H9 (cell line): Measurements from ENCODE around the gene TMEM253. TPM values are rescaled to one million over a fixed set of nuclear protein-coding genes. Genes with fewer than 3 reads are reported as not detected.
A peak's percentile ranks its signal among the peaks of the same experiment; 100 is the strongest.

Source experiments
- DNase-seq: peaks from one replicate; pipeline ENCODE4 v3.0.0-alpha.2; 2017
- H2AFZ ChIP-seq: one replicate; pipeline ENCODE4 v1.6.1; 2013; ENCODE audit warnings: mild to moderate bottlenecking, low read length, control low read depth, moderate library complexity
- H2AK5ac ChIP-seq: 2 replicates; pipeline ENCODE4 v1.6.1; 2013; ENCODE audit warnings: low read length, control low read depth, mixed read lengths; ENCODE audit not compliant: insufficient read length
- H2BK120ac ChIP-seq: one replicate; pipeline ENCODE4 v1.6.1; 2013; ENCODE audit warnings: low read depth, mild to moderate bottlenecking, low read length, control low read depth, inconsistent platforms; ENCODE audit not compliant: poor library complexity, severe bottlenecking
- H2BK12ac ChIP-seq: 2 replicates; pipeline ENCODE4 v1.6.1; 2013; ENCODE audit warnings: low read length, control low read depth, mixed read lengths, low read depth; ENCODE audit not compliant: insufficient read length
- H2BK15ac ChIP-seq: 2 replicates; pipeline ENCODE4 v1.6.1; 2013; ENCODE audit warnings: low read depth, low read length, control low read depth
- H2BK20ac ChIP-seq: one replicate; pipeline ENCODE4 v1.6.1; 2013; ENCODE audit warnings: low read depth, mild to moderate bottlenecking, low read length, control low read depth, inconsistent platforms; ENCODE audit not compliant: poor library complexity, severe bottlenecking
- H2BK5ac ChIP-seq: 2 replicates; pipeline ENCODE4 v1.6.1; 2013; ENCODE audit warnings: low read length, control low read depth, mixed read lengths; ENCODE audit not compliant: insufficient read length
- H3K14ac ChIP-seq: 2 replicates; pipeline ENCODE4 v1.6.1; 2013; ENCODE audit warnings: low read length, control low read depth; ENCODE audit not compliant: insufficient read depth
- H3K18ac ChIP-seq: 2 replicates; pipeline ENCODE4 v1.6.1; 2013; ENCODE audit warnings: low read depth, mild to moderate bottlenecking, mixed read lengths, low read length, control low read depth; ENCODE audit not compliant: insufficient read length
- H3K23ac ChIP-seq: 2 replicates; pipeline ENCODE4 v1.6.1; 2013; ENCODE audit warnings: low read length, control low read depth, mixed read lengths, low read depth; ENCODE audit not compliant: insufficient read length
- H3K23me2 ChIP-seq: 2 replicates; pipeline ENCODE4 v1.6.1; 2013; ENCODE audit warnings: low read depth, mild to moderate bottlenecking, mixed read lengths, low read length, control low read depth; ENCODE audit not compliant: insufficient read length, poor library complexity, severe bottlenecking
- H3K27ac ChIP-seq: 2 replicates; pipeline ENCODE4 v1.5.1; 2013; ENCODE audit warnings: low read length, control low read depth, mixed read lengths, low read depth; ENCODE audit not compliant: insufficient read length
- H3K27me3 ChIP-seq: 2 replicates; pipeline ENCODE4 v1.6.1; 2013; ENCODE audit warnings: low read length, control low read depth, inconsistent platforms; ENCODE audit not compliant: insufficient read depth
- H3K4ac ChIP-seq: 2 replicates; pipeline ENCODE4 v1.6.1; 2013; ENCODE audit warnings: low read depth, mild to moderate bottlenecking, control low read depth, inconsistent platforms, low read length, moderate library complexity
- H3K4me1 ChIP-seq: 2 replicates; pipeline ENCODE4 v1.6.1; 2013; ENCODE audit warnings: low read length, control low read depth, inconsistent platforms; ENCODE audit not compliant: insufficient read depth
- H3K4me2 ChIP-seq: 2 replicates; pipeline ENCODE4 v1.6.1; 2013; ENCODE audit warnings: low read length, control low read depth, mixed read lengths; ENCODE audit not compliant: insufficient read length, insufficient read depth
- H3K56ac ChIP-seq: 2 replicates; pipeline ENCODE4 v1.6.1; 2013; ENCODE audit warnings: low read depth, mild to moderate bottlenecking, mixed read lengths, low read length, control low read depth; ENCODE audit not compliant: insufficient read length
- H3K79me1 ChIP-seq: 2 replicates; pipeline ENCODE4 v1.6.1; 2013; ENCODE audit warnings: low read depth, mild to moderate bottlenecking, moderate library complexity, low read length, control low read depth, inconsistent platforms; ENCODE audit not compliant: insufficient read depth, poor library complexity, severe bottlenecking
- H3K79me2 ChIP-seq: 2 replicates; pipeline ENCODE4 v1.6.1; 2013; ENCODE audit warnings: low read length, control low read depth, inconsistent platforms; ENCODE audit not compliant: insufficient read depth
- H3K9ac ChIP-seq: 2 replicates; pipeline ENCODE4 v1.6.1; 2013; ENCODE audit warnings: low read length, control low read depth, mixed read lengths; ENCODE audit not compliant: insufficient read length; ENCODE audit errors: extremely low read depth
- H3K9me3 ChIP-seq: one replicate; pipeline ENCODE4 v1.6.1; 2013; ENCODE audit warnings: low read depth, low read length, inconsistent platforms; ENCODE audit not compliant: control insufficient read depth
- H3T11ph ChIP-seq: one replicate; pipeline ENCODE4 v1.6.1; 2013; ENCODE audit warnings: mild to moderate bottlenecking, low read length, control low read depth, inconsistent platforms
- H4K20me1 ChIP-seq: one replicate; pipeline ENCODE4 v1.6.1; 2013; ENCODE audit not compliant: control insufficient read depth, insufficient read length, insufficient read depth
- H4K5ac ChIP-seq: 2 replicates; pipeline ENCODE4 v1.6.1; 2013; ENCODE audit warnings: low read depth, mild to moderate bottlenecking, mixed read lengths, low read length, control low read depth; ENCODE audit not compliant: insufficient read length
- H4K8ac ChIP-seq: replicated peaks from 2 replicates; pipeline ENCODE4 v1.6.1; 2013; ENCODE audit warnings: low read length, control low read depth, mixed read lengths, low read depth; ENCODE audit not compliant: insufficient read length
- H4K91ac ChIP-seq: 2 replicates; pipeline ENCODE4 v1.6.1; 2013; ENCODE audit warnings: low read depth, mild to moderate bottlenecking, moderate library complexity, mixed read lengths, low read length, control low read depth; ENCODE audit not compliant: insufficient read length
- H3K27ac Mint-ChIP-seq, 3 experiments: 2 replicates in 2 of 3; 3 replicates in 1 of 3; pipeline ENCODE4 v1.8.0; 2020 to 2021; ENCODE audit warnings: mixed read lengths in 3 of 3, mild to moderate bottlenecking in 1 of 3, moderate library complexity in 1 of 3
- H3K27me3 Mint-ChIP-seq: 2 replicates; pipeline ENCODE4 v1.8.0; 2021; ENCODE audit warnings: low read depth, mild to moderate bottlenecking, moderate library complexity, mixed read lengths
- H3K36me3 Mint-ChIP-seq, 3 experiments: 2 replicates in 2 of 3; 3 replicates in 1 of 3; pipeline ENCODE4 v1.8.0; 2020 to 2021; ENCODE audit warnings: low read depth in 3 of 3, mixed read lengths in 3 of 3; ENCODE audit not compliant: insufficient read depth in 1 of 3
- H3K4me1 Mint-ChIP-seq, 2 experiments: 2 replicates each; pipeline ENCODE4 v1.8.0; 2020; ENCODE audit warnings: mixed read lengths in 2 of 2
- H3K4me3 Mint-ChIP-seq, 2 experiments: 2 replicates in 1 of 2; 3 replicates in 1 of 2; pipeline ENCODE4 v1.8.0; 2020 to 2021; ENCODE audit warnings: mild to moderate bottlenecking in 2 of 2, mixed read lengths in 2 of 2, moderate library complexity in 1 of 2
- H3K9me3 Mint-ChIP-seq, 2 experiments: 2 replicates in 1 of 2; 3 replicates in 1 of 2; pipeline ENCODE4 v1.8.0; 2020; ENCODE audit warnings: mild to moderate bottlenecking in 2 of 2, mixed read lengths in 2 of 2, moderate library complexity in 1 of 2
- WGBS: extraction: QIAGEN DNeasy Blood & Tissue Kit; methylation state at CpG from one replicate; pipeline ENCODE4 v1.1.7; 2013; ENCODE audit warnings: missing lambda C conversion rate, low lambda C conversion rate, mixed read lengths; ENCODE audit not compliant: insufficient read length; ENCODE audit errors: extremely low coverage; 5-methylcytosine and 5-hydroxymethylcytosine counted together
- total RNA-seq: library from RNA; stranded (reverse); gene quantifications from 2 replicates; pipeline ENCODE4 v1.2.1, GENCODE V29; 2021
- TF ChIP-seq, protein P1 (sequence below): fragments of 200-600 bp; sonication (generic); conservative IDR thresholded peaks from 3 replicates; pipeline ENCODE4 v1.8.0; 2021; ENCODE audit warnings: antibody characterized with exemption, mild to moderate bottlenecking

The TMEM253 gene
- total RNA-seq, 1 experiment from 2014 or later = 2.2 TPM

DNA sequence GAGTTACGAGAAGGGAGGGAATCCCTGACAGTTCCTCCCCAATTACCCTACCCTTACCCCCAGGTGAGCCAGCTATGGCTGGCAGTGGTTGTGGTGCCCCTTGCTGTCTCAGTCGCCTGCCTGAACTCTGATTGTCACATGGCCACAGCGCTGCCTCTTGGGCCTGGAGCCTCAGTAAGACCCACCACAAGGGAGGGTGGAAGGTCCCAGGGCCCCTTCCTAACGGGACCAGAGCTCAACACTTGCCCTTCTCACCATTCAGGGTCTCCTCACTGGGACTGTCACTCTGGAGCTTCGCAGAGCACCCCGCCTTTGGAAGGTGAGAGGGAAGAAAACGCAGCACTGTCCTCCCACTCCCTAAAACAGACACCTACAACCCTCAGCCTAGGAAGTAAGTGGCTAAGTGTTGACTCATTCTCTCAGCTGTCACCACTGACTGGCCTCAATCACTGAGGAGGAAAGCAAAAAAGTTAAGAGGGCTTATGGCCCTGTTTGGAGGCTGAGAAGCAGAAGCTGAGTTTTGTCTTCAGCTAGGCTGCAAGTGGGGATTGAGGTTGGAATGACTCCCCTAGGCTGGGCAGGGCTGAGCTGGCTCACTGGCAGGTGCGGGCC, 1.0 kb downstream of the TMEM253 start:
- no peak overlapping the region for H3K23ac ChIP-seq
- H3K79me1 ChIP-seq = peaks cover 2% of the 10 kb centered on the region
- no peak overlapping the region for H4K91ac ChIP-seq
- H3K4me1 ChIP-seq = peaks cover 13% of the 10 kb centered on the region
- H3T11ph ChIP-seq = no peak overlapping the region
- Mint-ChIP-seq H3K4me1 (peaks cover 64 to 65% of the 10 kb centered on the region in 2 experiments), H3K27ac (no peak overlapping the region; a peak in 3 of 7 replicates), H3K9me3 (no peaks in the 10 kb centered on the region; a peak in 1 of 5 replicates), H3K27me3 (no peaks in the 10 kb centered on the region; the same call in 1 of the 2 replicates), H3K4me3 (peak overlapping the region; percentile 83 to 99), H3K36me3 (0 out of 7 replicates have a peak, but pooled peaks cover 0 to 3% (median 0%) of the 10 kb centered on the region in 3 experiments)
- no peak overlapping the region for H4K5ac ChIP-seq
- peaks cover 3% of the 10 kb centered on the region for H4K20me1 ChIP-seq
- H2BK20ac ChIP-seq = no peak overlapping the region
- no peak for DNase-seq
- H3K14ac ChIP-seq = no peak overlapping the region
- no peak overlapping the region for H2AFZ ChIP-seq
- peak overlapping the region; percentile 33 for H3K9ac ChIP-seq
- H3K4ac ChIP-seq = no peak overlapping the region
- no peak overlapping the region for H3K27ac ChIP-seq
- no peaks in the 10 kb centered on the region for H3K9me3 ChIP-seq
- H3K79me2 ChIP-seq = peaks cover 4% of the 10 kb centered on the region; the same call in 1 of the 2 replicates
- no peak overlapping the region for H2BK15ac ChIP-seq
- H3K56ac ChIP-seq = no peak overlapping the region
- H3K23me2 ChIP-seq = peaks cover 24% of the 10 kb centered on the region
- no peaks in the 10 kb centered on the region for H3K27me3 ChIP-seq
- H3K4me2 ChIP-seq = peak overlapping the region; percentile 89
- no peak overlapping the region for H2BK120ac ChIP-seq
- H3K18ac ChIP-seq = no peak overlapping the region
- no CpG with 5 or more reads among the region's 8 CpGs for WGBS
- no peak overlapping the region for H4K8ac ChIP-seq
- no peak overlapping the region for H2BK12ac ChIP-seq
- TF ChIP-seq, protein P1, sequence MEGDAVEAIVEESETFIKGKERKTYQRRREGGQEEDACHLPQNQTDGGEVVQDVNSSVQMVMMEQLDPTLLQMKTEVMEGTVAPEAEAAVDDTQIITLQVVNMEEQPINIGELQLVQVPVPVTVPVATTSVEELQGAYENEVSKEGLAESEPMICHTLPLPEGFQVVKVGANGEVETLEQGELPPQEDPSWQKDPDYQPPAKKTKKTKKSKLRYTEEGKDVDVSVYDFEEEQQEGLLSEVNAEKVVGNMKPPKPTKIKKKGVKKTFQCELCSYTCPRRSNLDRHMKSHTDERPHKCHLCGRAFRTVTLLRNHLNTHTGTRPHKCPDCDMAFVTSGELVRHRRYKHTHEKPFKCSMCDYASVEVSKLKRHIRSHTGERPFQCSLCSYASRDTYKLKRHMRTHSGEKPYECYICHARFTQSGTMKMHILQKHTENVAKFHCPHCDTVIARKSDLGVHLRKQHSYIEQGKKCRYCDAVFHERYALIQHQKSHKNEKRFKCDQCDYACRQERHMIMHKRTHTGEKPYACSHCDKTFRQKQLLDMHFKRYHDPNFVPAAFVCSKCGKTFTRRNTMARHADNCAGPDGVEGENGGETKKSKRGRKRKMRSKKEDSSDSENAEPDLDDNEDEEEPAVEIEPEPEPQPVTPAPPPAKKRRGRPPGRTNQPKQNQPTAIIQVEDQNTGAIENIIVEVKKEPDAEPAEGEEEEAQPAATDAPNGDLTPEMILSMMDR = no peak
- H2BK5ac ChIP-seq = no peak overlapping the region
- H2AK5ac ChIP-seq = no peak overlapping the region
